ENCODE results near the gene NUDT4.

- TF ChIP-seq CTCF (IDR thresholded peaks at IDR 0.05) (no peak), POLR2AphosphoS5 (IDR thresholded peaks at IDR 0.05) (no peak), POLR2A (IDR thresholded peaks at IDR 0.05) (no peak), EP300 (IDR thresholded peaks at IDR 0.05) (no peak)
Observed at GRCh38 chr12:93358058-93358457, 19.7 kb upstream of the NUDT4 start.

All from upper lobe of left lung (tissue), 4 donors.